IMR-90 (cell line): ENCODE results near the gene CDK17. TPM values are rescaled to one million over a fixed set of nuclear protein-coding genes. Genes with fewer than 3 reads are reported as not detected.

Experiments
- ATAC-seq: fragments of 200-7000 bp; cut with Tn5 transposase; 2 replicates; pipeline ENCODE4 v1.9.1; 2020; ENCODE audit warnings: low read depth, mild to moderate bottlenecking, moderate library complexity
- BruUV-seq: library from RNA; stranded (reverse); fragments of 400-500 nt; replicated peaks from 2 replicates; lab custom pipeline; 2021; lab: Mats Ljungman, UMichigan
- CTCF ChIA-PET: fragments of 300-600 bp; formaldehyde crosslinking; extraction: SDS; loops from one replicate; lab custom pipeline; 2021; ENCODE audit warnings: antibody characterized with exemption; lab: Yijun Ruan, JAX
- POLR2A ChIA-PET: fragments of 300-600 bp; sonication (Branson Sonifier 250); formaldehyde crosslinking; loops from one replicate; lab custom pipeline; 2022; ENCODE audit warnings: antibody characterized with exemption; ENCODE audit not compliant: unreplicated experiment; lab: Charles Lee
- DNase-seq: peaks from one replicate; pipeline ENCODE4 v3.0.0; 2013
- H2AFZ ChIP-seq: replicated peaks from 2 replicates; pipeline ENCODE3; 2013; ENCODE audit warnings: low read length, mild to moderate bottlenecking; ENCODE audit not compliant: poor library complexity
- H2AK5ac ChIP-seq: 2 replicates; pipeline ENCODE4 v1.6.1; 2013; ENCODE audit warnings: low read depth, low read length, inconsistent platforms
- H2AK9ac ChIP-seq: replicated peaks from 2 replicates; pipeline ENCODE3; 2013; ENCODE audit warnings: mild to moderate bottlenecking, low read depth, low read length, moderate library complexity; ENCODE audit not compliant: poor library complexity
- H2BK120ac ChIP-seq: 2 replicates; pipeline ENCODE4 v1.6.1; 2013; ENCODE audit warnings: low read depth, low read length, inconsistent platforms
- H2BK15ac ChIP-seq: 3 replicates; pipeline ENCODE4 v1.6.1; 2013; ENCODE audit warnings: low read depth, low read length, inconsistent platforms
- H2BK20ac ChIP-seq: 2 replicates; pipeline ENCODE4 v1.6.1; 2013; ENCODE audit warnings: low read depth, mild to moderate bottlenecking, inconsistent platforms, low read length, moderate library complexity
- H2BK5ac ChIP-seq: 2 replicates; pipeline ENCODE4 v1.6.1; 2013; ENCODE audit warnings: mild to moderate bottlenecking, low read depth, low read length, inconsistent platforms; ENCODE audit not compliant: poor library complexity, severe bottlenecking
- H3K14ac ChIP-seq: replicated peaks from 2 replicates; pipeline ENCODE4 v1.6.1; 2013; ENCODE audit warnings: low read depth, low read length, inconsistent platforms
- H3K18ac ChIP-seq: 2 replicates; pipeline ENCODE4 v1.6.1; 2013; ENCODE audit warnings: low read depth, low read length, control low read depth
- H3K23ac ChIP-seq: 2 replicates; pipeline ENCODE4 v1.6.1; 2013; ENCODE audit warnings: low read depth, low read length, inconsistent platforms
- H3K27ac ChIP-seq: 2 replicates; pipeline ENCODE4 v1.5.1; 2013; ENCODE audit warnings: mild to moderate bottlenecking, control low read depth, low read length; ENCODE audit not compliant: insufficient read depth
- H3K27me3 ChIP-seq: 2 replicates; pipeline ENCODE4 v1.6.1; 2013; ENCODE audit warnings: low read length; ENCODE audit not compliant: control insufficient read depth, insufficient read depth
- H3K36me3 ChIP-seq: 2 replicates; pipeline ENCODE4 v1.6.1; 2013; ENCODE audit warnings: low read length, mixed read lengths; ENCODE audit not compliant: control insufficient read depth, insufficient read depth
- H3K4ac ChIP-seq: 2 replicates; pipeline ENCODE4 v1.6.1; 2013; ENCODE audit warnings: low read depth, low read length, inconsistent platforms
- H3K4me1 ChIP-seq: 2 replicates; pipeline ENCODE4 v1.6.1; 2013; ENCODE audit warnings: low read length, mixed read lengths; ENCODE audit not compliant: control insufficient read depth, insufficient read depth
- H3K4me2 ChIP-seq: 2 replicates; pipeline ENCODE4 v1.6.1; 2013; ENCODE audit warnings: low read depth, mild to moderate bottlenecking, control low read depth, low read length, moderate library complexity
- H3K4me3 ChIP-seq: 2 replicates; pipeline ENCODE4 v1.5.1; 2013; ENCODE audit warnings: low read depth, mild to moderate bottlenecking, control low read depth, low read length, moderate library complexity; ENCODE audit not compliant: insufficient read depth
- H3K56ac ChIP-seq: 2 replicates; pipeline ENCODE4 v1.6.1; 2013; ENCODE audit warnings: low read length, inconsistent platforms; ENCODE audit not compliant: insufficient read depth; ENCODE audit errors: extremely low read depth
- H3K79me1 ChIP-seq, 2 experiments: 2 replicates each; pipeline ENCODE4 v1.6.1; 2013; ENCODE audit warnings: low read length in 2 of 2, inconsistent platforms in 1 of 2, low read depth in 1 of 2
- H3K9ac ChIP-seq: 2 replicates; pipeline ENCODE4 v1.6.1; 2013; ENCODE audit warnings: low read depth, low read length, control low read depth
- H3K9me1 ChIP-seq: 2 replicates; pipeline ENCODE4 v1.6.1; 2013; ENCODE audit warnings: low read length, inconsistent platforms; ENCODE audit not compliant: insufficient read depth
- H3K9me3 ChIP-seq: 2 replicates; pipeline ENCODE4 v1.6.1; 2013; ENCODE audit warnings: low read length; ENCODE audit not compliant: control insufficient read depth, insufficient read depth
- H4K20me1 ChIP-seq: 2 replicates; pipeline ENCODE4 v1.6.1; 2013; ENCODE audit warnings: low read length, inconsistent platforms; ENCODE audit not compliant: insufficient read depth
- H4K5ac ChIP-seq: 2 replicates; pipeline ENCODE4 v1.6.1; 2013; ENCODE audit warnings: mild to moderate bottlenecking, low read depth, low read length, control low read depth
- H4K8ac ChIP-seq, 2 experiments: 2 replicates each; pipeline ENCODE4 v1.6.1; 2013; ENCODE audit warnings: low read depth in 2 of 2, low read length in 2 of 2, control low read depth in 1 of 2, inconsistent platforms in 1 of 2
- H4K91ac ChIP-seq: 2 replicates; pipeline ENCODE4 v1.6.1; 2013; ENCODE audit warnings: low read depth, low read length, inconsistent platforms; ENCODE audit not compliant: insufficient read depth
- BHLHE40 ChIP-seq: fragments of 150-350 bp; IDR thresholded peaks from 2 replicates; pipeline ENCODE4 v1.6.1; 2016; ENCODE audit warnings: mild to moderate bottlenecking, low read depth, low read length
- CEBPB ChIP-seq: IDR thresholded peaks from 2 replicates; pipeline ENCODE4 v1.6.1; 2012; ENCODE audit warnings: low read depth, low read length, improper control_type of control experiment
- CHD1 ChIP-seq: IDR thresholded peaks from 2 replicates; pipeline ENCODE4 v1.6.1; 2012; ENCODE audit warnings: low read depth, low read length, improper control_type of control experiment
- CTCF ChIP-seq: conservative IDR thresholded peaks from 2 replicates; pipeline ENCODE4 v1.5.1; 2012; ENCODE audit warnings: mild to moderate bottlenecking, low read depth, low read length, improper control_type of control experiment
- MAFK ChIP-seq: IDR thresholded peaks from 2 replicates; pipeline ENCODE4 v1.6.1; 2012; ENCODE audit warnings: low read depth, low read length, improper control_type of control experiment
- MAZ ChIP-seq: IDR thresholded peaks from 2 replicates; pipeline ENCODE4 v1.6.1; 2012; ENCODE audit warnings: low read depth, mild to moderate bottlenecking, low read length, improper control_type of control experiment, moderate library complexity, borderline replicate concordance
- MXI1 ChIP-seq: IDR thresholded peaks from 2 replicates; pipeline ENCODE4 v1.6.1; 2012; ENCODE audit warnings: low read depth, mild to moderate bottlenecking, low read length, moderate library complexity, borderline replicate concordance
- NFE2L2 ChIP-seq: fragments of 150-350 bp; IDR thresholded peaks from 2 replicates; pipeline ENCODE4 v1.6.1; 2016; ENCODE audit warnings: low read depth, mild to moderate bottlenecking, low read length
- POLR2A ChIP-seq: IDR thresholded peaks from 2 replicates; pipeline ENCODE4 v1.6.1; 2012; ENCODE audit warnings: mild to moderate bottlenecking, low read depth, low read length
- RAD21 ChIP-seq: IDR thresholded peaks from 2 replicates; pipeline ENCODE4 v1.6.1; 2012; ENCODE audit warnings: low read length, improper control_type of control experiment
- RCOR1 ChIP-seq: IDR thresholded peaks from 2 replicates; pipeline ENCODE4 v1.6.1; 2012; ENCODE audit warnings: mild to moderate bottlenecking, low read length, improper control_type of control experiment; ENCODE audit not compliant: insufficient replicate concordance
- RFX5 ChIP-seq: IDR thresholded peaks from 2 replicates; pipeline ENCODE4 v1.8.0; 2012; ENCODE audit warnings: low read depth, mild to moderate bottlenecking, low read length, moderate library complexity
- SMC3 ChIP-seq: fragments of 150-350 bp; IDR thresholded peaks from 2 replicates; pipeline ENCODE4 v1.6.1; 2016; ENCODE audit warnings: low read depth, mild to moderate bottlenecking, antibody characterized with exemption, low read length, moderate library complexity
- USF2 ChIP-seq: fragments of 150-350 bp; IDR thresholded peaks from 2 replicates; pipeline ENCODE4 v1.6.1; 2017; ENCODE audit warnings: mild to moderate bottlenecking, antibody characterized with exemption, low read length, low read depth
- WGBS, 2 experiments: methylation state at CpG; one replicate each; pipeline versions ENCODE4 v1.1.5 to v1.1.7; 2013; ENCODE audit warnings: missing lambda C conversion rate in 2 of 2; ENCODE audit not compliant: insufficient read length in 1 of 2; ENCODE audit errors: extremely low coverage in 2 of 2; 5-methylcytosine and 5-hydroxymethylcytosine counted together
- dilution Hi-C: fragments of 300-500 bp; cut with HindIII; formaldehyde crosslinking; loops from one replicate; pipeline ENCODE4 v1.14.3; 2018; ENCODE audit warnings: low sequenced_read_pairs; ENCODE audit not compliant: unreplicated experiment
- in situ Hi-C: fragments of 300-500 bp; cut with MboI; formaldehyde crosslinking; loops from 3 replicates; pipeline ENCODE4 v1.14.3; 2019; ENCODE audit warnings: low sequenced_read_pairs, inconsistent platforms, mixed read lengths
- intact Hi-C: fragments of 100-400 bp; cut with micrococcal nuclease; formaldehyde crosslinking; loops from 2 replicates; pipeline ENCODE4 v1.10.0; 2022
- polyA plus RNA-seq, 3 experiments: library from polyadenylated mRNA; depleted of rRNA; stranded (reverse); fragments of >200 nt; gene quantifications; 2 replicates each; pipeline ENCODE4 v1.2.3, GENCODE V29; 2012; ENCODE audit warnings: low replicate concordance in 1 of 3
- total RNA-seq: library from RNA; depleted of rRNA; stranded (reverse); fragments of >200 nt; gene quantifications from 2 replicates; pipeline ENCODE4 v1.2.3, GENCODE V29; 2012

Gene CDK17
- total and polyA plus RNA-seq, 2 of the 4 experiments (the other 2 are of a cell fraction) = 14.5 to 50.2 TPM

GRCh38 chr12:96445691-96446583 is 45.7 kb upstream of the CDK17 start:
- Histone ChIP-seq H3K9me1 (no peaks in the 10 kb centered on the region), H4K8ac (peak overlapping the region; percentile 51 to 70), H3K4me3 (no peak overlapping the region), H2BK120ac (peak overlapping the region; percentile 84), H2BK5ac (peak overlapping the region; percentile 87), H2BK20ac (peak overlapping the region; percentile 84; the same call in 1 of the 2 replicates), H4K5ac (peak overlapping the region; percentile 59; the same call in 1 of the 2 replicates), H2BK15ac (peak overlapping the region; percentile 46; the same call in 1 of the 3 replicates), H3K27me3 (no peaks in the 10 kb centered on the region), H4K20me1 (no peaks in the 10 kb centered on the region), H3K14ac (peak overlapping the region; percentile 57; the same call in 1 of the 2 replicates), H4K91ac (peak overlapping the region; percentile 56), H2AK5ac (no peak overlapping the region), H3K4me2 (peak overlapping the region; percentile 65), H3K23ac (no peak overlapping the region; the same call in 1 of the 2 replicates), H3K9ac (no peak overlapping the region; the same call in 1 of the 2 replicates), H3K9me3 (no peaks in the 10 kb centered on the region), H2AK9ac (no peak overlapping the region), H3K36me3 (no peaks in the 10 kb centered on the region), H3K27ac (peak overlapping the region; percentile 68), H3K18ac (peak overlapping the region; percentile 92; the same call in 1 of the 2 replicates), H3K4ac (peak overlapping the region; percentile 79), H2AFZ (no peak overlapping the region), H3K4me1 (peaks cover 7% of the 10 kb centered on the region), H3K79me1 (no peaks in the 10 kb centered on the region), H3K56ac (peak overlapping the region; percentile 29; the same call in 1 of the 2 replicates)
- ChIA-PET POLR2A (interaction anchor here (0.6 to 1.1 kb wide), 3 partner anchors 19 to 71 kb away, joined by 3 to 14 read pairs (median 4); no protein-coding TSS in a partner anchor), CTCF (interaction anchor here (1.1 kb wide), 1 partner anchor 45 kb away, joined by 5 read pairs; no protein-coding TSS in a partner anchor)
- ATAC-seq (peak; percentile 93), DNase-seq (peak; percentile 99)
- intact Hi-C loops = loop anchor here (1.0 kb wide), 1 partner anchor 45 kb away; no protein-coding TSS in a partner anchor
- no CpG with 5 or more reads among the region's 6 CpGs for WGBS, 2 experiments
- dilution Hi-C loops = no loop called here
- in situ Hi-C loops = no loop called here
- BruUV-seq = no TSS peak
- TF ChIP-seq MXI1 (no peak), MAFK (peak; percentile 73), CEBPB (peak; percentile 94), RAD21 (peak; percentile 26), SMC3 (no peak), NFE2L2 (no peak), MAZ (no peak), POLR2A (no peak; the same call in 1 of the 2 replicates), BHLHE40 (no peak), RFX5 (no peak), RCOR1 (no peak), CTCF (no peak), USF2 (no peak), CHD1 (no peak)
